ENCODE measurements around the gene CLRN3. TPM values are rescaled to one million over a fixed set of nuclear protein-coding genes. Genes with fewer than 3 reads are reported as not detected.

CLRN3 gene
- total and polyA plus RNA-seq, 2 of the 8 experiments (the other 6 are each of a cell fraction or from before 2014, with no cell fraction given) = not detected

GRCh38 chr10:127875916-127876315 is 16.8 kb downstream of the CLRN3 start (continued):
- TF ChIP-seq RBBP5 (IDR thresholded peaks at IDR 0.05; ENCODE audit: borderline replicate concordance, low read depth, low read length) = no peak
- TF ChIP-seq TAF7 (optimal IDR thresholded peaks at IDR 0.05; ENCODE audit: borderline replicate concordance, low read depth, low read length) = no peak

Data from H1 (cell line).